ENCODE data around the gene PRAME. TPM values are rescaled to one million over a fixed set of nuclear protein-coding genes. Genes with fewer than 3 reads are reported as not detected.

The PRAME gene
- total and polyA plus RNA-seq, 2 of the 13 experiments (the other 11 are each of a cell fraction or from before 2014, with no cell fraction given): 0.11 to 0.83 TPM

DNA sequence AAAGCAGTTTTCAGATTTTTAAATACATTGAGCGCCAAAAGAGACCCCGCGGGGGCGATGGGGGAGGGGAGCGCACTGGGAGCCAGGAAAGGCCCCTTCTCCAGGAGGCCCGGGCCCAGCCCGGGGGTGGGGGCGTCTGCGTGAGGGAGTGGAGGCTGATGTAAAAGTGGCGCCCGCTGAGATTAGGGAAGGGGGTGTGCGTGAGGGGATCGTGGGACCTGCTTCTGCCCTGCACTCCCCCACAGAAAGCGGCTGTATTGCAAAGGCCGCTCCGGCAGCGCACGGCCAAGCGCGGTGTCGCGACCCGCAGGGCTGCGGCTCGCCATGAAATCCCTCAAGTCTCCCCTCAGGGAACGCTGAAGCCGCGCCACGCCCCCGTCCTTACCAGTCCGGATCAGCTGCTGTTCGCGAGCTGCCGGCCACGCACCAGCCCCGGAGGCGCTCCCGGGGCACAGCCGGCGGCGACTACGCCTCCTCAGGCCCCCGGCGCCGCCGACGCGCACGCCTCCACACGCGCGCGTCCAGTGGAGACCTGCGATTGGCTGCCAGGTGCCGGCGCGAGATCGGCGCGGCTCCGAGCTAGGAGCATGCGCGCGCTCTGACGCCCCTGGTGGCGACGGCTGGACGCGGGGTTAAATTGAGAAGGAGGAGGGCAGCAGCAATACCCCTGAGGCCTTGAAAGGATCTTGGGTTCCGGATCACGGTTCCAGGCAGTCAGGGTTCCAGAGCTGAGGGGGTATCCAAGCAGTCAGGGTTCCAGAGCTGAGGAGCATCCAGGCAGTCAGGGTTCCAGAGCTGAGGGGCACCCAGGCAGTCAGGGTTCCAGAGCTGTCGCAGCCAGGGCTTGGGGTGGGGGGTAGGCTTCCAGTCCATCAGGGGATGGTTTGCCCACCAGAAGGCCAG is 50.5 kb downstream of the PRAME start, which contains the start of gene ZNF280B (continued):
- TF ChIP-seq, protein P1, sequence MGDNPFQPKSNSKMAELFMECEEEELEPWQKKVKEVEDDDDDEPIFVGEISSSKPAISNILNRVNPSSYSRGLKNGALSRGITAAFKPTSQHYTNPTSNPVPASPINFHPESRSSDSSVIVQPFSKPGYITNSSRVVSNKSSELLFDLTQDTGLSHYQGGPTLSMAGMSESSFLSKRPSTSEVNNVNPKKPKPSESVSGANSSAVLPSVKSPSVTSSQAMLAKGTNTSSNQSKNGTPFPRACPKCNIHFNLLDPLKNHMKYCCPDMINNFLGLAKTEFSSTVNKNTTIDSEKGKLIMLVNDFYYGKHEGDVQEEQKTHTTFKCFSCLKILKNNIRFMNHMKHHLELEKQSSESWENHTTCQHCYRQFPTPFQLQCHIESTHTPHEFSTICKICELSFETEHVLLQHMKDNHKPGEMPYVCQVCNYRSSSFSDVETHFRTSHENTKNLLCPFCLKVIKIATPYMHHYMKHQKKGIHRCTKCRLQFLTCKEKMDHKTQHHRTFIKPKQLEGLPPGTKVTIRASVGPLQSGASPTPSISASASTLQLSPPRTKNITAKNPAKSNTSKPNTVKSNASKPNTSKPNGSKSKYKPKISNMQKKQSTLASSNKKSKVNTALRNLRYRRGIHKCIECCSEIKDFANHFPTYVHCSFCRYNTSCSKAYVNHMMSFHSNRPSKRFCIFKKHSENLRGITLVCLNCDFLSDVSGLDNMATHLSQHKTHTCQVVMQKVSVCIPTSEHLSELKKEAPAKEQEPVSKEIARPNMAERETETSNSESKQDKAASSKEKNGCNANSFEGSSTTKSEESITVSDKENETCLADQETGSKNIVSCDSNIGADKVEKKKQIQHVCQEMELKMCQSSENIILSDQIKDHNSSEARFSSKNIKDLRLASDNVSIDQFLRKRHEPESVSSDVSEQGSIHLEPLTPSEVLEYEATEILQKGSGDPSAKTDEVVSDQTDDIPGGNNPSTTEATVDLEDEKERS (CRISPR knock-in tag; IDR thresholded peaks at IDR 0.05): peak; percentile 58; the same call in 1 of the 2 replicates
- TF ChIP-seq MEIS2 (CRISPR knock-in tag; IDR thresholded peaks at IDR 0.05) (0 out of 2 replicates have a peak, but pooled peaks have one; percentile 25), ZFP41 (CRISPR knock-in tag; IDR thresholded peaks at IDR 0.05; ENCODE audit: borderline replicate concordance) (no peak), PRMT3 (CRISPR knock-in tag; IDR thresholded peaks at IDR 0.05; ENCODE audit: borderline replicate concordance, low read depth) (no peak), MYNN (CRISPR knock-in tag; IDR thresholded peaks at IDR 0.05; ENCODE audit: low read depth) (no peak), ETV5 (CRISPR knock-in tag; IDR thresholded peaks at IDR 0.05; ENCODE audit: borderline replicate concordance) (0 out of 2 replicates have a peak, but pooled peaks have one; percentile 12), ZBTB20 (CRISPR knock-in tag; IDR thresholded peaks at IDR 0.05; ENCODE audit: borderline replicate concordance, low read depth) (no peak), MBD4 (IDR thresholded peaks at IDR 0.05; ENCODE audit: borderline replicate concordance, low read length) (no peak), ELF4 (CRISPR knock-in tag; IDR thresholded peaks at IDR 0.05; ENCODE audit: borderline replicate concordance) (no peak), KAT7 (CRISPR knock-in tag; IDR thresholded peaks at IDR 0.05; ENCODE audit: borderline replicate concordance) (0 out of 2 replicates have a peak, but pooled peaks have one; percentile 45), SMYD3 (CRISPR knock-in tag; IDR thresholded peaks at IDR 0.05) (peak; percentile 91; the same call in 1 of the 2 replicates), HNF4A (CRISPR knock-in tag; IDR thresholded peaks at IDR 0.05) (no peak), MED1 (CRISPR knock-in tag; IDR thresholded peaks at IDR 0.05) (peak; percentile 30; the same call in 1 of the 2 replicates), ZNF20 (CRISPR knock-in tag; IDR thresholded peaks at IDR 0.05) (no peak), GPN1 (CRISPR knock-in tag; IDR thresholded peaks at IDR 0.05; ENCODE audit: borderline replicate concordance) (no peak), HHEX (CRISPR knock-in tag; IDR thresholded peaks at IDR 0.05) (no peak), ZNF34 (CRISPR knock-in tag; IDR thresholded peaks at IDR 0.05; ENCODE audit: borderline replicate concordance) (no peak), HCFC1 (IDR thresholded peaks at IDR 0.05; ENCODE audit: low read depth, low read length) (no peak)
- TF ChIP-seq, protein P2, sequence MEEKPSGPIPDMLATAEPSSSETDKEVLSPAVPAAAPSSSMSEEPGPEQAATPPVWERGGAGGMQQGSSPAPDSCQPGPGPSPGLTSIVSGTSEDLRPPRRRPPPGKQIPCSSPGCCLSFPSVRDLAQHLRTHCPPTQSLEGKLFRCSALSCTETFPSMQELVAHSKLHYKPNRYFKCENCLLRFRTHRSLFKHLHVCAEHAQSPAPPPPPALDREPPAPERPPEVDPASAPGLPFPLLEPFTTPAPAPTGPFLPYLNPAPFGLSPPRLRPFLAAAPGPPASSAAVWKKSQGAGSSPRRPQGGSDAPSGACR (CRISPR knock-in tag; IDR thresholded peaks at IDR 0.05): no peak
- TF ChIP-seq, protein P3, sequence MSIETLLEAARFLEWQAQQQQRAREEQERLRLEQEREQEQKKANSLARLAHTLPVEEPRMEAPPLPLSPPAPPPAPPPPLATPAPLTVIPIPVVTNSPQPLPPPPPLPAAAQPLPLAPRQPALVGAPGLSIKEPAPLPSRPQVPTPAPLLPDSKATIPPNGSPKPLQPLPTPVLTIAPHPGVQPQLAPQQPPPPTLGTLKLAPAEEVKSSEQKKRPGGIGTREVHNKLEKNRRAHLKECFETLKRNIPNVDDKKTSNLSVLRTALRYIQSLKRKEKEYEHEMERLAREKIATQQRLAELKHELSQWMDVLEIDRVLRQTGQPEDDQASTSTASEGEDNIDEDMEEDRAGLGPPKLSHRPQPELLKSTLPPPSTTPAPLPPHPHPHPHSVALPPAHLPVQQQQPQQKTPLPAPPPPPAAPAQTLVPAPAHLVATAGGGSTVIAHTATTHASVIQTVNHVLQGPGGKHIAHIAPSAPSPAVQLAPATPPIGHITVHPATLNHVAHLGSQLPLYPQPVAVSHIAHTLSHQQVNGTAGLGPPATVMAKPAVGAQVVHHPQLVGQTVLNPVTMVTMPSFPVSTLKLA (IDR thresholded peaks at IDR 0.05): 0 out of 2 replicates have a peak, but pooled peaks have one; percentile 14
- TF ChIP-seq, protein P4, sequence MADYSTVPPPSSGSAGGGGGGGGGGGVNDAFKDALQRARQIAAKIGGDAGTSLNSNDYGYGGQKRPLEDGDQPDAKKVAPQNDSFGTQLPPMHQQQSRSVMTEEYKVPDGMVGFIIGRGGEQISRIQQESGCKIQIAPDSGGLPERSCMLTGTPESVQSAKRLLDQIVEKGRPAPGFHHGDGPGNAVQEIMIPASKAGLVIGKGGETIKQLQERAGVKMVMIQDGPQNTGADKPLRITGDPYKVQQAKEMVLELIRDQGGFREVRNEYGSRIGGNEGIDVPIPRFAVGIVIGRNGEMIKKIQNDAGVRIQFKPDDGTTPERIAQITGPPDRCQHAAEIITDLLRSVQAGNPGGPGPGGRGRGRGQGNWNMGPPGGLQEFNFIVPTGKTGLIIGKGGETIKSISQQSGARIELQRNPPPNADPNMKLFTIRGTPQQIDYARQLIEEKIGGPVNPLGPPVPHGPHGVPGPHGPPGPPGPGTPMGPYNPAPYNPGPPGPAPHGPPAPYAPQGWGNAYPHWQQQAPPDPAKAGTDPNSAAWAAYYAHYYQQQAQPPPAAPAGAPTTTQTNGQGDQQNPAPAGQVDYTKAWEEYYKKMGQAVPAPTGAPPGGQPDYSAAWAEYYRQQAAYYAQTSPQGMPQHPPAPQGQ (CRISPR knock-in tag; IDR thresholded peaks at IDR 0.05; ENCODE audit: borderline replicate concordance): no peak

Data from HepG2 (cell line).